Prostate gland (tissue), 2 donors: Measurements from ENCODE around the gene RGS3. TPM values are rescaled to one million over a fixed set of nuclear protein-coding genes. Genes with fewer than 3 reads are reported as not detected.

Experiments
- DNase-seq: peaks from one replicate; pipeline ENCODE4 v3.0.0-alpha.2; 2019; ENCODE audit warnings: low spot score
- H3K27ac ChIP-seq, 2 donors: fragments of 200-600 bp; sonication (generic); 2 replicates each; pipeline ENCODE4 v1.5.1; 2017 to 2019
- H3K27me3 ChIP-seq: fragments of 200-600 bp; sonication (generic); replicated peaks from 2 replicates; pipeline ENCODE4 v1.5.1; 2019; ENCODE audit not compliant: insufficient read depth
- H3K36me3 ChIP-seq, 2 donors: fragments of 200-600 bp; sonication (generic); 1 replicate in 1 of 2; 2 replicates in 1 of 2; pipeline versions ENCODE4 v1.5.1 to v1.8.1; 2017 to 2019
- H3K4me1 ChIP-seq: fragments of 200-600 bp; sonication (generic); replicated peaks from 2 replicates; pipeline ENCODE4 v1.5.1; 2019
- H3K4me3 ChIP-seq, 2 donors: fragments of 200-600 bp; sonication (generic); 2 replicates each; pipeline ENCODE4 v1.5.1; 2017 to 2019
- H3K9me3 ChIP-seq: fragments of 200-600 bp; sonication (generic); 2 replicates; pipeline ENCODE4 v1.5.1; 2017
- CTCF ChIP-seq, 4 experiments: fragments of 200-600 bp in 2 of 4; fragments of 450-650 bp in 2 of 4; sonication (generic) in 2 of 4; IDR thresholded peaks; 1 replicate in 3 of 4; 2 replicates in 1 of 4; pipeline ENCODE4 v1.5.1; 2016 to 2019; ENCODE audit warnings: antibody characterized with exemption in 4 of 4, mild to moderate bottlenecking in 2 of 4, moderate library complexity in 2 of 4
- POLR2A ChIP-seq: fragments of 450-650 bp; IDR thresholded peaks from one replicate; pipeline ENCODE4 v1.6.1; 2016; ENCODE audit warnings: antibody characterized with exemption, mild to moderate bottlenecking
- POLR2AphosphoS5 ChIP-seq: sonication (generic); formaldehyde crosslinking; IDR thresholded peaks from one replicate; pipeline ENCODE4 v1.6.1; 2017; ENCODE audit warnings: antibody characterized with exemption
- WGBS: methylation state at CpG from one replicate; pipeline ENCODE4 v1.1.5; 2018; 5-methylcytosine and 5-hydroxymethylcytosine counted together
- intact Hi-C: fragments of 100-400 bp; cut with DNase I; formaldehyde crosslinking; loops from one replicate; pipeline ENCODE4 v1.14.2; 2022
- total RNA-seq, 2 donors: library from RNA; depleted of rRNA; stranded (reverse); fragments of >200 nt; gene quantifications; one replicate each; pipeline ENCODE4 v1.1.0, GENCODE V29; 2016

RGS3 gene
- total RNA-seq, 2 donors from 2014 or later = 26.5 to 98.9 TPM

DNA sequence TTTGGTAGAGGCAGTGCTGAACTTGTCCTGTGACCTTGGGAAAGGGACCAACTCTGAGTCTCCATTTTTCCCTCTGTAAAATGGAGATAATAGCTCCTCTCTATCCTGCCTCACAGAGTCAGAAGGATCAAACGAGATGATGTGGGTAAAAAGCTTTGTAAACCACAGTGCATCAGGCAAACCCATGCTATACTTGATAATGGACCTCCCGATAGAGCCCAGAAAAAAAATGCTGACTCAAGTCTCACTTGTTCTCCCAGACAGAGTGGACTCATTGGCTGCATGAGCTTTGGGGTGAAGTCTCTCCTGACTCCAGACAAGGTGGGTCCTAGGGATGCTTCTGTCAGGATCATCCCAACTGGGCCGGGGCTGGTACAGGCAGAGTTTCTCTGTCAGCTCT is 32.0 kb downstream of the RGS3 start:
- 95% methylated on average over 3 of the region's 3 CpGs for WGBS
- TF ChIP-seq POLR2AphosphoS5 = no peak
- TF ChIP-seq CTCF (IDR thresholded peaks at IDR 0.05) = no peak
- no peak for TF ChIP-seq POLR2A
- Histone ChIP-seq H3K27me3 (no peaks in the 10 kb centered on the region), H3K27ac (no peak overlapping the region), H3K9me3 (no peaks in the 10 kb centered on the region), H3K4me3 (no peak overlapping the region), H3K36me3 (no peaks in the 10 kb centered on the region), H3K4me1 (no peaks in the 10 kb centered on the region)
- no peak for DNase-seq
- intact Hi-C loops = no loop called here

- 96% methylated on average over 9 of the region's 9 CpGs for WGBS
- Histone ChIP-seq H3K9me3 (no peaks in the 10 kb centered on the region), H3K27ac (no peak overlapping the region), H3K27me3 (no peaks in the 10 kb centered on the region), H3K36me3 (no peaks in the 10 kb centered on the region), H3K4me1 (no peaks in the 10 kb centered on the region), H3K4me3 (no peak overlapping the region)
- no peak for TF ChIP-seq CTCF (IDR thresholded peaks at IDR 0.05)
- TF ChIP-seq POLR2AphosphoS5 = no peak
- TF ChIP-seq POLR2A = no peak
- intact Hi-C loops = no loop called here
- DNase-seq = no peak
Measured at GRCh38 chr9:113497051-113497450, 33.5 kb downstream of the RGS3 start.

DNA sequence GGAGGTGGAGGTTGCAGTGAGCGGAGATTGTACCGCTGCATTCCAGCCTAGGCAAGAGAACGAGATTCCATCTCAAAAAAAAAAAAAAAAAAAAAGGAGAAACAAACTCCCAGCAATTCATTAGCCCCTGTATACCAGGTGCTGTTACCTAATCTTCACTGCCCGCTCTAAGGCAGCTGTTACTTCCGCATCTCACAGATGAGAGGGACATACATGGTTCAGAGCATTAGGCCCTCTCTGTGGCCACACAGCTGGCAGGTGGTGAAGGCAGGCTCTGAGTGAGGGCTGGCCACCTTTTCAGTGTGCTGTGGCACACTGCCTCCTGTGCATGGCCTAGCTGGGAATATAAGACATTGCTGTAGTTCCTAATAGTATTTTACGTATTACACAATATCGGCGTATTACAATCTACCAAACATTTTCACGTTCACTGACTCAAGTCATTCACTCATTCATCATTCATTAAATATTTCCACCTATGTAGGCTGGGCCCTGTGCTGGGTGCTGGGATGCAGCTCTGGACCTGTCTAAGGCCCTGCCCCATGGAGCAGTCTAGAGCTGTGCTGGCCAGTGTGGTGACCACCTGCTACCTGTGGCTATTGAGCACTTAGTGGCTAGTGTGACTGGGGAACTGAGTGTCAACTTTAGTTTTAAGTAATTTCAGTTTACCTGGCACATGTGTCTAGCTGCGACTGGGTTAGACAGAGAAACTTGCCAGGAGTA is 35.8 kb downstream of the RGS3 start:
- no peaks in the 10 kb centered on the region for H3K9me3 ChIP-seq
- intact Hi-C loops = no loop called here
- 88% methylated on average over 10 of the region's 10 CpGs for WGBS
- H3K27ac ChIP-seq = no peak overlapping the region
- no peak for DNase-seq
- TF ChIP-seq CTCF (IDR thresholded peaks at IDR 0.05) (no peak), POLR2A (no peak), POLR2AphosphoS5 (no peak)
- no peaks in the 10 kb centered on the region for H3K4me1 ChIP-seq
- H3K4me3 ChIP-seq = no peak overlapping the region
- H3K36me3 ChIP-seq = no peaks in the 10 kb centered on the region
- no peaks in the 10 kb centered on the region for H3K27me3 ChIP-seq

DNA sequence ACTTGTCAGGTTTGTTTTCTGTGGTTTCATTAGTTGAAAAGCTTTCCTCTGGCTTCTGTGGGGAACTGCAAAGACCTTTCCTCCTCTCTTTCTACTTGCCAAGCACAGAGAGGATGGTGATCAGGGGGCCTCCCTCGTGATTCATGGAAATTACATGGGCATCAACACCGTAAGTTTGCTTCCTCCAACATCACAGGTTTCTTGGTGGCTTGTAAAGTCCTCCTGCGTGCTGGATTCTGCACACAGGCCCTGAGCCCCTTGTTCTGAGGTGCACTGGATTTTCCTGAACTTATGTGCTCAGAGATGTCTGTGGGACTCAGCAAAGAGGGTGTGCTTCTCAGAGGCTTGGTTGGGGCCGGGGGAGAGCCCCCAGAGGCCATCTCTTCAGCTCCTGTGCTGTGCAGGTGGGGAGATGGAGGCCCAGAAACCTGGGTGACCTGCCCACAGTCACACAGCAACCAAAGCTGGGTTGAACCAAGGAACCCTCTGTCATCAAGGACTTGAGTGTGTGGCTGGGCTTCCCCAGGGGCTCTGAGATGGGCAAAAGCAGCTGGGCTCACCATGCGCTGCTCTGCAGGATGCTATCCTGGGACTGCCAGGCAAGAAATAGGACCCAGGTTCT is 36.5 kb downstream of the RGS3 start:
- H3K36me3 ChIP-seq = no peaks in the 10 kb centered on the region
- TF ChIP-seq POLR2AphosphoS5 (no peak), CTCF (IDR thresholded peaks at IDR 0.05) (no peak), POLR2A (no peak)
- H3K27ac ChIP-seq = no peak overlapping the region
- H3K4me3 ChIP-seq = no peak overlapping the region
- H3K27me3 ChIP-seq = no peaks in the 10 kb centered on the region
- DNase-seq = no peak
- WGBS = 61% methylated on average over 4 of the region's 5 CpGs
- no peaks in the 10 kb centered on the region for H3K9me3 ChIP-seq
- no peaks in the 10 kb centered on the region for H3K4me1 ChIP-seq
- intact Hi-C loops = no loop called here

GRCh38 chr9:113501129-113501686 is 37.7 kb downstream of the RGS3 start:
- WGBS = 72% methylated on average over 20 of the region's 20 CpGs
- Histone ChIP-seq H3K27me3 (no peaks in the 10 kb centered on the region), H3K9me3 (no peaks in the 10 kb centered on the region), H3K4me3 (no peak overlapping the region), H3K27ac (no peak overlapping the region), H3K36me3 (no peaks in the 10 kb centered on the region), H3K4me1 (no peaks in the 10 kb centered on the region)
- no peak for TF ChIP-seq POLR2A
- no peak for TF ChIP-seq POLR2AphosphoS5
- TF ChIP-seq CTCF (IDR thresholded peaks at IDR 0.05) = no peak
- intact Hi-C loops = no loop called here
- DNase-seq = no peak
